HUES64 (cell line): ENCODE measurements around the gene CATSPER1.
"Not testable (repeated sequence)": the region's sequence is repeated elsewhere in the genome, so short reads cannot be mapped to it uniquely, and the experiment has no call there.

Source experiments
- H3K27ac ChIP-seq: 2 replicates; pipeline ENCODE4 v1.7.0; 2013; ENCODE audit warnings: low read depth, low read length, inconsistent platforms
- H3K27me3 ChIP-seq: 2 replicates; pipeline ENCODE4 v1.6.1; 2013; ENCODE audit warnings: mild to moderate bottlenecking, low read length; ENCODE audit not compliant: insufficient read depth
- H3K36me3 ChIP-seq: 2 replicates; pipeline ENCODE4 v1.6.1; 2013; ENCODE audit warnings: mild to moderate bottlenecking, low read length; ENCODE audit not compliant: insufficient read depth
- H3K4me1 ChIP-seq: 2 replicates; pipeline ENCODE4 v1.6.1; 2013; ENCODE audit warnings: mild to moderate bottlenecking, low read length, moderate library complexity; ENCODE audit not compliant: insufficient read depth
- H3K4me3 ChIP-seq: 2 replicates; pipeline ENCODE4 v1.5.1; 2013; ENCODE audit warnings: mild to moderate bottlenecking, low read length, moderate library complexity
- H3K9ac ChIP-seq: 2 replicates; pipeline ENCODE4 v1.6.1; 2013; ENCODE audit warnings: mild to moderate bottlenecking, low read depth, low read length
- H3K9me3 ChIP-seq: 2 replicates; pipeline ENCODE4 v1.6.1; 2013; ENCODE audit warnings: low read depth, low read length; ENCODE audit not compliant: insufficient read depth
- WGBS: fragments of 150-250, 120-280 bp; methylation state at CpG from one replicate; pipeline ENCODE4 v1.1.7; 2013; ENCODE audit warnings: missing lambda C conversion rate; 5-methylcytosine and 5-hydroxymethylcytosine counted together

The CATSPER1 gene

GRCh38 chr11:66015936-66016792, 10.1 kb downstream of the CATSPER1 start:
- WGBS = 87% methylated on average over 18 of the region's 18 CpGs
- no peak overlapping the region for H3K4me3 ChIP-seq
- H3K27ac ChIP-seq = no peak overlapping the region
- H3K36me3 ChIP-seq = no peaks in the 10 kb centered on the region
- H3K4me1 ChIP-seq = no peaks in the 10 kb centered on the region
- no peaks in the 10 kb centered on the region for H3K9me3 ChIP-seq
- H3K27me3 ChIP-seq = peaks cover 12% of the 10 kb centered on the region
- no peak overlapping the region for H3K9ac ChIP-seq

GRCh38 chr11:66015454-66015881, 10.8 kb downstream of the CATSPER1 start:
- no peak overlapping the region for H3K9ac ChIP-seq
- 90% methylated on average over 7 of the region's 7 CpGs for WGBS
- no peaks in the 10 kb centered on the region for H3K4me1 ChIP-seq
- no peak overlapping the region for H3K27ac ChIP-seq
- H3K27me3 ChIP-seq = peaks cover 12% of the 10 kb centered on the region
- H3K4me3 ChIP-seq = no peak overlapping the region
- no peaks in the 10 kb centered on the region for H3K36me3 ChIP-seq
- no peaks in the 10 kb centered on the region for H3K9me3 ChIP-seq

- no peak overlapping the region for H3K9ac ChIP-seq
- no peaks in the 10 kb centered on the region for H3K36me3 ChIP-seq
- H3K27ac ChIP-seq = no peak overlapping the region
- no peaks in the 10 kb centered on the region for H3K9me3 ChIP-seq
- H3K4me1 ChIP-seq = no peaks in the 10 kb centered on the region
- peaks cover 12% of the 10 kb centered on the region for H3K27me3 ChIP-seq
- WGBS = 94% methylated on average over 6 of the region's 6 CpGs
- H3K4me3 ChIP-seq = no peak overlapping the region
Observed at GRCh38 chr11:66014804-66015453, 11.3 kb downstream of the CATSPER1 start.

- no peak overlapping the region for H3K27ac ChIP-seq
Observed at GRCh38 chr11:66013762-66014100, 12.5 kb downstream of the CATSPER1 start.

GRCh38 chr11:66012946-66013761, 13.1 kb downstream of the CATSPER1 start:
- Histone ChIP-seq H3K4me1 (no peaks in the 10 kb centered on the region), H3K9ac (no peak overlapping the region), H3K36me3 (no peaks in the 10 kb centered on the region), H3K27me3 (peaks cover 12% of the 10 kb centered on the region), H3K27ac (no peak overlapping the region), H3K9me3 (no peaks in the 10 kb centered on the region), H3K4me3 (no peak overlapping the region)
- WGBS = 87% methylated on average over 12 of the region's 12 CpGs

More at GRCh38 chr11:66013762-66014100, 12.5 kb downstream of the CATSPER1 start:
- H3K4me3 ChIP-seq = no peak overlapping the region
- H3K9ac ChIP-seq = no peak overlapping the region
- H3K4me1 ChIP-seq = no peaks in the 10 kb centered on the region
- no peaks in the 10 kb centered on the region for H3K36me3 ChIP-seq
- WGBS = 78% methylated on average over 7 of the region's 7 CpGs
- peaks cover 12% of the 10 kb centered on the region for H3K27me3 ChIP-seq
- no peaks in the 10 kb centered on the region for H3K9me3 ChIP-seq

GRCh38 chr11:66012371-66012945, 13.8 kb downstream of the CATSPER1 start:
- no peaks in the 10 kb centered on the region for H3K9me3 ChIP-seq
- H3K9ac ChIP-seq = no peak overlapping the region
- H3K4me1 ChIP-seq = peaks cover 1% of the 10 kb centered on the region; the same call in 1 of the 2 replicates
- H3K27ac ChIP-seq = no peak overlapping the region
- no peak overlapping the region; the same call in 1 of the 2 replicates for H3K4me3 ChIP-seq
- WGBS = 83% methylated on average over 11 of the region's 12 CpGs
- no peaks in the 10 kb centered on the region for H3K36me3 ChIP-seq
- peaks cover 12% of the 10 kb centered on the region for H3K27me3 ChIP-seq

GRCh38 chr11:66011785-66012303, 14.4 kb downstream of the CATSPER1 start, which contains the start of gene CST6:
TSS of gene CST6 (plus strand) at chr11:66012008. CDS start at chr11:66012045, 37 bp downstream.
- H3K36me3 ChIP-seq = no peaks in the 10 kb centered on the region

GRCh38 chr11:66011239-66011784, 15.0 kb downstream of the CATSPER1 start:
- Histone ChIP-seq H3K9ac (no peak overlapping the region), H3K27ac (no peak overlapping the region), H3K4me3 (peak overlapping the region; percentile 31; the same call in 1 of the 2 replicates), H3K9me3 (no peaks in the 10 kb centered on the region), H3K4me1 (peaks cover 9% of the 10 kb centered on the region; the same call in 1 of the 2 replicates), H3K36me3 (no peaks in the 10 kb centered on the region), H3K27me3 (peaks cover 12% of the 10 kb centered on the region)
- 77% methylated on average over 14 of the region's 14 CpGs for WGBS

More at GRCh38 chr11:66011785-66012303, 14.4 kb downstream of the CATSPER1 start, which contains the start of gene CST6:
- no peaks in the 10 kb centered on the region for H3K9me3 ChIP-seq
- peaks cover 6% of the 10 kb centered on the region; the same call in 1 of the 2 replicates for H3K4me1 ChIP-seq
- H3K27ac ChIP-seq = no peak within 1 kb of the TSS
- H3K9ac ChIP-seq = no peak within 1 kb of the TSS
- H3K27me3 ChIP-seq = peaks cover 12% of the 10 kb centered on the region
- H3K4me3 ChIP-seq = peak within 1 kb of the TSS; percentile 31; the same call in 1 of the 2 replicates
- WGBS = 71% methylated on average over 61 of the region's 61 CpGs

GRCh38 chr11:66010036-66010435, 16.2 kb downstream of the CATSPER1 start:
- H3K27me3 ChIP-seq = peaks cover 12% of the 10 kb centered on the region
- H3K4me1 ChIP-seq, H3K4me3 ChIP-seq, H3K36me3 ChIP-seq, H3K9ac ChIP-seq, H3K9me3 ChIP-seq, H3K27ac ChIP-seq: not testable (repeated sequence)
- 73% methylated on average over 4 of the region's 4 CpGs for WGBS

GRCh38 chr11:66008468-66009101, 17.7 kb downstream of the CATSPER1 start:
- WGBS = 75% methylated on average over 10 of the region's 10 CpGs
- Histone ChIP-seq H3K36me3 (peaks cover 21% of the 10 kb centered on the region), H3K27ac (no peak overlapping the region), H3K4me3 (no peak overlapping the region), H3K9me3 (no peaks in the 10 kb centered on the region), H3K27me3 (peaks cover 12% of the 10 kb centered on the region), H3K9ac (no peak overlapping the region; the same call in 1 of the 2 replicates), H3K4me1 (peaks cover 9% of the 10 kb centered on the region; the same call in 1 of the 2 replicates)
